ENCODE measurements around the gene FAM216A.

GRCh38 chr12:110421159-110421661 is 47.4 kb upstream of the FAM216A start:
- TF ChIP-seq CTCF (IDR thresholded peaks at IDR 0.05) (no peak), POLR2A (IDR thresholded peaks at IDR 0.05) (no peak), POLR2AphosphoS5 (IDR thresholded peaks at IDR 0.05; ENCODE audit: insufficient read depth in 1 of 2, low read depth in 1 of 2) (no peak)

All from vagina (tissue), 2 donors.